PFSK-1 (cell line): ENCODE results near the gene ADAMTS3.

Experiments
- POLR2AphosphoS5 ChIP-seq: IDR thresholded peaks from 2 replicates; pipeline ENCODE4 v1.6.1; 2012; ENCODE audit warnings: low read depth, mild to moderate bottlenecking, control low read depth, low read length, moderate library complexity
- SIN3A ChIP-seq: IDR thresholded peaks from 2 replicates; pipeline ENCODE4 v1.6.1; 2012; ENCODE audit warnings: mild to moderate bottlenecking, low read length, moderate library complexity, borderline replicate concordance; ENCODE audit not compliant: insufficient read depth
- TF ChIP-seq, protein P1 (sequence below), 2 experiments: IDR thresholded peaks; 2 replicates each; pipeline versions ENCODE4 v1.6.1 to v1.8.0; 2011 to 2012; ENCODE audit warnings: low read depth in 2 of 2, low read length in 2 of 2, control low read depth in 1 of 2, inconsistent platforms in 1 of 2, mild to moderate bottlenecking in 1 of 2, moderate library complexity in 1 of 2; ENCODE audit not compliant: insufficient read depth in 1 of 2

DNA sequence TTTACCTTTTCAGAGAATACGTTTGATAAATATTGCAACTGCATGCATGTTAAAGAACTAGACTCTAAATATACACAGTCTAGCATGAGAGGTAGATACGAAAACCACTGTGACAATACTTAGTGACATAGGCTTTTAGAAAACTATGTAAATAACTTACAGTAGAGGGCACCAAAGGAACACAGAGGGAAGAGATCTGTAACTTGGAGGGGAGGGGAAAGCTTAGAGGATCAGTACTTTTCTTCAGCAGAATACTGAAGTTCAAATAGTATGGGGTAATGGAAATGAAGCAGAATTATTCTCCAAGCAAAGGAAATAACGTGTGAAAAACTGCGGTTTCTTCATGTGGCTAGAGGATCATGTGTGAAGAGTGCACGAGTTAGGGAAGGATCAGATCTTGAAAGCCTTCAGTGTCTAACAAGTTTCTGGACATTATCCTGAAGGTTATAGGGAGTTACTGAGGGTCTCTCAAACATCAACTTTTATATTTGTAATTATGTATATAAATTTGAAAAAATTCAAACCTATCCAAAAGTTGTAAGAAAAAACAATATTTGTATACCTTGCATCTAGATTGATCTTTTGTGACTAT is 273.0 kb downstream of the ADAMTS3 start:
- TF ChIP-seq, protein P1, sequence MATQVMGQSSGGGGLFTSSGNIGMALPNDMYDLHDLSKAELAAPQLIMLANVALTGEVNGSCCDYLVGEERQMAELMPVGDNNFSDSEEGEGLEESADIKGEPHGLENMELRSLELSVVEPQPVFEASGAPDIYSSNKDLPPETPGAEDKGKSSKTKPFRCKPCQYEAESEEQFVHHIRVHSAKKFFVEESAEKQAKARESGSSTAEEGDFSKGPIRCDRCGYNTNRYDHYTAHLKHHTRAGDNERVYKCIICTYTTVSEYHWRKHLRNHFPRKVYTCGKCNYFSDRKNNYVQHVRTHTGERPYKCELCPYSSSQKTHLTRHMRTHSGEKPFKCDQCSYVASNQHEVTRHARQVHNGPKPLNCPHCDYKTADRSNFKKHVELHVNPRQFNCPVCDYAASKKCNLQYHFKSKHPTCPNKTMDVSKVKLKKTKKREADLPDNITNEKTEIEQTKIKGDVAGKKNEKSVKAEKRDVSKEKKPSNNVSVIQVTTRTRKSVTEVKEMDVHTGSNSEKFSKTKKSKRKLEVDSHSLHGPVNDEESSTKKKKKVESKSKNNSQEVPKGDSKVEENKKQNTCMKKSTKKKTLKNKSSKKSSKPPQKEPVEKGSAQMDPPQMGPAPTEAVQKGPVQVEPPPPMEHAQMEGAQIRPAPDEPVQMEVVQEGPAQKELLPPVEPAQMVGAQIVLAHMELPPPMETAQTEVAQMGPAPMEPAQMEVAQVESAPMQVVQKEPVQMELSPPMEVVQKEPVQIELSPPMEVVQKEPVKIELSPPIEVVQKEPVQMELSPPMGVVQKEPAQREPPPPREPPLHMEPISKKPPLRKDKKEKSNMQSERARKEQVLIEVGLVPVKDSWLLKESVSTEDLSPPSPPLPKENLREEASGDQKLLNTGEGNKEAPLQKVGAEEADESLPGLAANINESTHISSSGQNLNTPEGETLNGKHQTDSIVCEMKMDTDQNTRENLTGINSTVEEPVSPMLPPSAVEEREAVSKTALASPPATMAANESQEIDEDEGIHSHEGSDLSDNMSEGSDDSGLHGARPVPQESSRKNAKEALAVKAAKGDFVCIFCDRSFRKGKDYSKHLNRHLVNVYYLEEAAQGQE (IDR thresholded peaks at IDR 0.05; ENCODE audit: insufficient read depth in 1 of 2, low read depth in 2 of 2, low read length in 2 of 2), result no peak
- no peak for TF ChIP-seq POLR2AphosphoS5
- TF ChIP-seq SIN3A, result no peak
